Measurements from ENCODE around the gene TBX4.
"Not testable (repeated sequence)": the region's sequence is repeated elsewhere in the genome, so short reads cannot be mapped to it uniquely, and the experiment has no call there.

TBX4 gene

GRCh38 chr17:61431594-61432311, 20.5 kb upstream of the TBX4 start:
- no peak for DNase-seq

- DNase-seq = no peak
These were observed 15.9 kb upstream of the TBX4 start for GRCh38 chr17:61436273-61436672.

- no peak for DNase-seq
These were observed 15.1 kb upstream of the TBX4 start for GRCh38 chr17:61436995-61437704.

- DNase-seq = no peak
These were observed 11.5 kb upstream of the TBX4 start for GRCh38 chr17:61440697-61441096.

GRCh38 chr17:61441507-61441906, 10.7 kb upstream of the TBX4 start:
- DNase-seq = not testable (repeated sequence)

GRCh38 chr17:61442136-61442775, 10.0 kb upstream of the TBX4 start:
- no peak for DNase-seq

GRCh38 chr17:61442878-61443474, 9.2 kb upstream of the TBX4 start:
- no peak for DNase-seq

- DNase-seq = no peak
These were observed 8.7 kb upstream of the TBX4 start for GRCh38 chr17:61443475-61443882.

GRCh38 chr17:61444075-61444474, 8.1 kb upstream of the TBX4 start:
- DNase-seq = no peak

GRCh38 chr17:61444831-61445230, 7.4 kb upstream of the TBX4 start:
- no peak for DNase-seq

- no peak for DNase-seq
These were observed 4.9 kb upstream of the TBX4 start for GRCh38 chr17:61447358-61447757.

GRCh38 chr17:61448042-61448441, 4.2 kb upstream of the TBX4 start:
- DNase-seq = no peak

- not testable (repeated sequence) for DNase-seq
These were observed 3.1 kb upstream of the TBX4 start for GRCh38 chr17:61449140-61449539.

GRCh38 chr17:61449707-61450640, 2.2 kb upstream of the TBX4 start:
- DNase-seq = no peak

- no peak for DNase-seq
These were observed 1.3 kb upstream of the TBX4 start for GRCh38 chr17:61450641-61451537.

- no peak for DNase-seq
These were observed 503 bp upstream of the TBX4 start for GRCh38 chr17:61451538-61452300.

GRCh38 chr17:61453566-61454380, 1.6 kb downstream of the TBX4 start:
- DNase-seq = no peak

- no peak for DNase-seq
These were observed 2.4 kb downstream of the TBX4 start for GRCh38 chr17:61454381-61455323.
